COLO829 (cell line): ENCODE data around the gene ZNF750.

Experiments
- DNase-seq: peaks from one replicate; pipeline ENCODE4 v3.0.0; 2012; ENCODE audit warnings: low spot score

The ZNF750 gene

DNA sequence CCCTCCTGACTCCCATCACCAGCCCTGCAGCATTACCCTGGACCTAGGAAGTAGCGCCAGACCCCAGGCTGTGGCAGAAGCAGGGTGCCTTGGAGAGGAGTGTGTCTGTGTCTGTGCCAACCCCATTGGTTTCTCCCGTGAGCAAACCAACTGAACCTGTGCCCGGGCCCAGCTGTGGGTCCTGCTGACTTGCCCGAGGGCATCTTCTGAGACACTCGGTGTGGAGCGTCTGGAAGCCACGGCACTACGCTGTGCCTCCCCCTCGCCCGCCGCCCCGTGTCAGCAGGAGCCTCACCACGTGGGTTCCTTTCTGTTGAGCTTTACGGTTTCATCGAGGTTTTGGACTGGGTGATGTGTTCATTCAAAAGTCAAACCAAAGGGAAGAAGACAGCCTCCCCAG, 27.8 kb downstream of the ZNF750 start:
- DNase-seq, result no peak

DNA sequence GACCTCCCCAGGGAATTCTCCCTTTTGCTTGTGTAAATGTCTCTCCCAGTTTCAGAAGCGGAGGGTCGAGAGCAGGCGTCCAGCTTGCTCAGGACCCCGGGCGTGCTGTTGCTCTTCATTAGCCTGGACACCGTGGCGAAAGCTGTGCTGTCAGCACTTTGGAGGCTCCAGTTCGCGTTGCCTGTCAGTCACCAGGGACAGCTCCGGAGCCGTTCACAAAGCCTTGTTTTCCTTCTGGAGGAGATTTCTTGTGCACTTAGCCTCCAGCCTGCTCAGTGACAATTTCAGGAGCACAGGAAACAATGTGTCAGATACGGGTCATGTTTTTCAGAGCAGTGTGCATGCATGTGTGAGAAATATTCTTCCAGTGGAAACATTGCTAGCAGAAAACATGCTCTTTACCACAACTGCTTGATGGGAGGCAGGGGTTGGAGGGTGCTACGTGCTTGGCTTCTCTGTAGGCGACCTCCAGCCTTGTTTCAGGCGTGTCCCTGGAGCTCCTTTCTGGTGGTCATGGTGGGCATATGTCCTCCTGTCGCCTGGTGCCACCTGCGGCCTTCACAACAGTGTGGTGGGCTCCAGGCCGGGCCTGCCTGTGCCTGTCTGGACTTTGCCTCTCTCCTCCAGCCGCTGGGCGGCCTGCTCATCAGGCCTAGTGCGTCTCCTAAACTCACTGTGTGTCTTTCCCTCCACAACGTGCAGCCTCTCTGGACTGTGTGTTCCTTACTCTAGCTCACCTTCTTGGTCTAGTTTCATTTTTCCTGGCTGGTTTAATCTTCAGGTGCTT, 29.0 kb downstream of the ZNF750 start:
- no peak for DNase-seq

DNA sequence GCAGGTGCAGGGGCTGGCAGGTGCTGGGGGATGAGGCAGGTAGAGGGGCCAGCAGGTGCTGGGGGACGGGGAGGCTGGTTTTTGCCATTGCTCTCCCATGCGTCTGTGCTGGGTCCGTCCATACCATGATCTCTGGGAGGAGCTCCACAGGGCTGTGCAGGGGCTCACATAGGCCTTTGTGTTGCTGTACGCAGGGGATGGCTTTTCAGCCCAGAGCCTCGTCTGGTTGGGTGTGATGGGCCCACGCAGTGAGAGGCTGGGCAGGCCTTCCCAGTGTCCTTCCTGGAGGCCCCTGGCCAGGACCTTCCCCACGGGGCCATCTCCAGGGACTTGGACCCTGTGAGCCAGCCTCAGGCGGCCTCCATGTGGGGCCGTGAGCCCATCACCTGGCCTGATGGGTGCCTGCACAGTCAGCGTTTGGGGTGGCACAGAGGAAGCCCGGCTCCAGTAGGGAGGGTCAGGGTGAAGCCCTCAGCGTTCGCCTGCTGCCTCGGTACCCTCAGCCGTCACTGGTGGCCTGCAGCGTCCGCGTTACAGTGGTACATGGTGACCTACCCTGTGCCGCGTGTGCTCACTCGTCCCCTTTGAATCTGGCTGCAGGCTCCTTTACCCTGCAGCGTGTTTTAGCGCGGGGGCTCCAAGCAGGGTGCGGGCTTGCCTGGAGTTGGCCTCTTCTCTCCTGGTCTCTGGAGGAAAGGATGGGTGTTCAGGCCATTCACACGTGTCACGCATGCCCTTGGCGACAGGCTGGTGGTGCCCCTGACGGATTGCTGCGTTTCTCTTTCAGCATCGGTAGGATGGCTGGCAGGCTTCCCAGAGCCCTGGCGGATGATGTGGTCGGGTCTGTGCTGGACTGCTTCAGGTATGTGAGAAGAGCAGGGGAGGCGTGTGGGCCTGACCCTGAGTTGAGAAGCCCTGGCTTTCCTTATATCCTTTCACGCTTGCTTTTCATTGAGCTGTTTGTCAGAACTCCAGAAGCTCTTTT, 30.6 kb downstream of the ZNF750 start:
- no peak for DNase-seq

- no peak for DNase-seq
These were observed 31.8 kb downstream of the ZNF750 start for GRCh38 chr17:82808006-82808405.

- no peak for DNase-seq
These were observed 32.3 kb downstream of the ZNF750 start for GRCh38 chr17:82807562-82807961.

GRCh38 chr17:82807101-82807500, 32.7 kb downstream of the ZNF750 start:
- no peak for DNase-seq

DNA sequence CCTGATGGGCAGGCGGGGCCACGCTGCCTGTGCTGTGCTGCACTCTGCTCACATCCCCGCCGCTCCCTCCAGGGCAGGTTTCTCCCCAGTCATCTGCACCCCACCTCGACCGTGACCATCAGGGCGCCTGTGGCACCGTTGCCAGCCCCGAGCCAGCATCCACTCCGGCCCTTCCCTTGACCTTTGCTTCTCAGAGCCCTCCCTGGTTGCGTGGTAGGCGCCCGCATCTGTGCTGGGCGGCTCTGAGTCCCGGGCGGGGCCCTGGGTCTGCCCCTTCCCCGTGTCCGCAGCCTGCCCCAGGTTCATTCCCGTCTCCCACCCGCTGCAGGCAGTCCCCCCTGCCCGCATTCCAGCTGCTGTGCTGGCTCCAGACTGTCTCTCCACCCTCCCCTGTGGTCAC, 33.2 kb downstream of the ZNF750 start:
- no peak for DNase-seq

- no peak for DNase-seq
These were observed 34.0 kb downstream of the ZNF750 start for GRCh38 chr17:82805823-82806222.

DNA sequence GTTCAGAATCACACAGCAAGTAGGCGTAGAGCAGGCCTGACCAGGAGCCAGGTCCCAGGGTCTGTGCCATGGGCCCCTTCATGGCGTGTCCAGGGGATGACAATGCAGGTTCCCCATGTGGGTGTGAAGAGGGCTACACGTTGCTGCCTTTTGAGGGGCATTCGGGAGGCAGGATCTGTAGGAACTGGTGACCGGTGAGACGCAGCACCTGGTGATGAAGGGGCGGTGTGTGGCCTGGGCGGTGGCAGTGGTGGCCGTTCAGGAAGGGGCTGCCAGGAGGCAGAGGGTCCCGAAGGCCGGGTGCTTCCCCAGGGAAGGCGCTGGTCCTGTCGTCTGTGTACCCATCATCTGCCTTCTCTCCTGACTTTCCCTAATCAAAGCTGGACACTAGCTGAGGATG, 34.6 kb downstream of the ZNF750 start:
- DNase-seq, result no peak

DNA sequence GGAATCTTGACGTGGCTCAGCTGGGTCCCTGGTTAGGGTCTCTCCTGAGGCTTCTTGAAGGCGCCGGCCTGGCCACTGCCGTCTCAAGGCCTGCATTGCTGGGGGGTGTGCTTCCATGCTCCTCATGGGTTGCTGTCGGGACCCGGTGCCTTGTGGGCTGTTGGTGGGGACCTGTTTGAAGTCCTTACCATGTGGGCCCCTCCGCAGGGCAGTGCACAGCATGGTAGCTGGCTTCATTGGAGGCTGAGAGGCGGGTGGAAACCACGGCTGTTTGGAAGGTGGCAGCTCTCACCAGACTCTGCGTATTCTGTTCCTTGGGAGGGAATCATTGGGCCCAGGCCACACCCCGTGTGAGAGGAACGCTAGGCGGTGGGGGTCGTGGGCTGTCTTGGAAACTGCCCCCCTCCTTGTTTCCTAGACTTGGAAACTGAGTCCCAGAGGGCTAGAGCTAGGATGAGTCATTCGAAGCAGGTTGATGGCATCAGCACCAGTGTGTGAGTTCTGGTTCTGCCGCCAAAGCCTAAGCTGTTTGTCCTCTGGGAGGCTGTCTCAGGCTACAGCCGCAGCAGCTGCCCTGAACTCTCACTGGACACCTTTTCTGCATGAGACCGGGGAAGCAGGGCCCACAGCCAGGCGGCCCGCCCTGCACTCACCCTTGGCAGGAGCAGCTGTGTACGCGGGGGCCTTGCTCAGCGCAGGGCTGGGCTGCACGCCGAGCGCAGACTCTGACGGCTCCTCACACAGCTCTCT, 35.2 kb downstream of the ZNF750 start:
- no peak for DNase-seq

GRCh38 chr17:82803606-82804005, 36.2 kb downstream of the ZNF750 start:
- DNase-seq, result no peak

GRCh38 chr17:82803185-82803584, 36.6 kb downstream of the ZNF750 start:
- DNase-seq, result no peak

DNA sequence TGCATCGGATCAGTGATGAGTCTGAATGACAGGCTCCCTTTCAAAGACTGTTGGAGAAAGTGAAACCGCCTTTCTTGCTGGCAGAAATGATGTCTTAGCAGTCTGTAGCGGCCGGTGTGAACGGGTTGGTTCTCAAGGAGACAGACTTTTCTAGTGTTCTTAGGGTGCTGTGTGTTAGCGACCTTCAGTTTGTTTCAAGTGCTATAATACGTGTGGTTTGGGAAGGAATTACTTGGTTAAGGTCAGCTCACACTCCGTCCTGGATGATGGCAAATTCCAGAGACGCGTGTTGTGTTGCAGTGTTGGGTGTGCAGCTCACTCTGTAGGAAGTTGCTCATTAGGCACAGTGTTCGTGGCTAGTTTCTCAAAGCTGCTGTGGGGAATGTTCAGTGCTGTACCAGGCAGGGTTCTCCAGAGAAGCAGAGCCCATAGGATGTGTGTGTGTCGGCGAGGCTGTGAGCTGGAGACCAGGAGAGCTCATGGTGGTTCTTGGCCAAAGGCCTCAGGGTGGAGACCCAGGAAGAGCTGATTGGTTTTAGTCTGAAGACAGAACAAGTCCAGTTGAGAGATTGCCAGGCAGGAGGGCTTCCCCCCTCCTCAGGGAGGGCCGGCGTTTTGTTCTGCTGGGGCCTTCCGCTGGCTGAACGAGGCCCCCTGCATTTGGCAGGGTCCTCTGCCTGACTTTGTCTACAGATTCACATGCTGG, 37.6 kb downstream of the ZNF750 start:
- DNase-seq, result no peak

GRCh38 chr17:82801377-82801970, 38.3 kb downstream of the ZNF750 start:
- no peak for DNase-seq

- DNase-seq, result no peak
These were observed 38.9 kb downstream of the ZNF750 start for GRCh38 chr17:82800885-82801284.

GRCh38 chr17:82799591-82799990, 40.2 kb downstream of the ZNF750 start:
- no peak for DNase-seq

DNA sequence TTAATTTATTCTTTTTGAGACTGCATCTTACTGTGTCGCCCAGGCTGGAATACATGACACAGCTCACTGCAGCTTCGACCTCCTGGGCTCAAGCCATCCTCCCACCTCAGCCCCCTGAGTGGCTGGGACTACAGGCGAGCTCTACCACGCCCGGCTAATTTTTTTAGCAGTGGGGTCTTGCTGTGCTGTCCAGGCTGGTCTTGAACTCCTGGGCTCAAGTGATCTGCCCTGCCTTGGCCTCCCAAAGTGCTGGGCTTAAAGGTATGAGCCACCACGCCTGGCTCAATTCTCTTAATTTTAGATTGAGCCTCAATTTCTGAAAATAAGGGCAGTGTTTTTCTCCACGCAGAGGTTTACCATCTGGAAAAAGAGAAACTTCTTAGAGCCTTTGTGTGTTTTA, 41.1 kb downstream of the ZNF750 start:
- no peak for DNase-seq

DNA sequence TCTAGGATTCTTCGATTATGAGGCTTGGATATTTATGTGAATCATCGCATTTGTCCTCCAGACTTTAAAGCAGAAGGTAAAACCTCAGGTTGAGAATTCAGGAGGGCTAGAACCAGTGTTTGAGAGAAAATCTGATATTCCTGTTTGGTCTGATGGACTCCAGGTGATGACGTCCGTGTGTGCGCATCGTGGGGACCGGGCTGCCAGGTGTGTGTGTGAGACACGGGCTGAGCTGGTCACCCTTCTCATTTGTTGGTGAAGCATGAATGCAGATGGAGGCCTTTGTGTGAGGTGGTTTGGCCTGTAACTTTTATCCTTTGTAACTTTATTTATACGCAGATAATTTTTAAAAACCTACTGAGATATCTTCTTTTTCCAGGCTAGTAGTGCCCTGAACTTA, 42.8 kb downstream of the ZNF750 start:
- DNase-seq, result no peak

DNA sequence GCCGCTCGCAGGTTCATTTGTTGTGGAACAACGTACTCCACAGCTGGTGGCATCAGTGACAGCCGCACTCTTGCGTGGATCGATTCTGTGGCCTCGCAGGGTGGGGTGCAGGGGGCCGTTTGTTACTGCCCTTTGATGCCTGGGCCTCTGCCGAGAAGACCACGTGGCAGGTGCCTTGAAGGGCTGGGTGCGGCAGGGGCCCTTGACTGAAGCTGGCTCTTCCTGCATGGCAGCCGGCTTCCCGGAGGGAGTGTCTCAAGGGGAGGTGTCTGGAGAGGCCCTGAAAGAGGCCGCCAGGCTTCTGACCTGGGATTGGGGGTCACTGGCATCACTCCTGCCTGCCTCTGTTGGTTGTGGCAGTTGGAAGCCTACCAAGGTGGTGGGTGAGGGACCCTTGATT, 44.2 kb downstream of the ZNF750 start:
- DNase-seq, result no peak

DNA sequence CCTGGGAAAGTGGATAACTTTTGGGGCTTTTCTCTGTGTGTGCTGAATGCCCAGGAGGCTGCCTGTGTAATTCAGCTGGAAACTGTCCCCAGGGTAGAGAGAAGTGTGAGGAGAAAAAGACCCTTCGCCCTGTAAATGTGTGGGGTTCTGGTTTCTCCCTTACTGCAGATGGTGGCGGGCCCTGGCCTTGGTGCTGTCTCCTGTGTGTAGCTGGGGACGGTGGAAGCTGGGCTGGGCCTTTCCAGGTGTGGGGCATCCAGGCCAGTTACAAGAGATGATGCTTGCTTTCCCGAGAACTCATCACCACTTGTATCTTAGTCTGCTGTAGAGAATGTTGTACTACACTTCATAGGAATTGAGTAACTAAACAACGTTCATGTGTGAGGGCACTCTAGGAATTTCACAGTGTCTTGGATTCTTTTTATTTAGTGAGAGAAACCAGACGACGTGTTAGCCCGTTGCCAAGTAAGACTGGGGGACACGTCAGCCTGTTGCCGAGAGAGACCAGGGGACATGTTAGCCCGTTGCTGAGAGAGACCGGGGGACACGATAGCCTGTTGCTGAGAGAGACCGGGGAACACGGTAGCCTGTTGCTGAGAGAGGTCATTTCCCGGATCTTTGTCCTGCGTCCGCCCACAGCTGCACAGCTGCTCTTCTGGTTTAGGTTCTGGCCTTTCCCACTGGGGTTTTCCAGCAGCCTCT, 44.9 kb downstream of the ZNF750 start:
- no peak for DNase-seq
